ENCODE data around the gene GMPPA.

The GMPPA gene

GRCh38 chr2:219538504-219538951 lies 39.8 kb downstream of the GMPPA start:
- DNase-seq (ENCODE audit: low read depth): no peak
- no peak overlapping the region for H3K4me3 ChIP-seq (ENCODE audit: low read length)
- TF ChIP-seq CTCF (conservative IDR thresholded peaks at IDR 0.05; ENCODE audit: low read length): no peak

GRCh38 chr2:219538956-219539788 lies 40.5 kb downstream of the GMPPA start:
- H3K4me3 ChIP-seq (ENCODE audit: low read length): no peak overlapping the region
- DNase-seq (ENCODE audit: low read depth): no peak
- TF ChIP-seq CTCF (conservative IDR thresholded peaks at IDR 0.05; ENCODE audit: low read length): no peak

GRCh38 chr2:219539926-219540678 lies 41.4 kb downstream of the GMPPA start:
- no peak for DNase-seq (ENCODE audit: low read depth)
- TF ChIP-seq CTCF (conservative IDR thresholded peaks at IDR 0.05; ENCODE audit: low read length): no peak
- H3K4me3 ChIP-seq (ENCODE audit: low read length): no peak overlapping the region

- DNase-seq (ENCODE audit: low read depth): no peak
- no peak for TF ChIP-seq CTCF (conservative IDR thresholded peaks at IDR 0.05; ENCODE audit: low read length)
- H3K4me3 ChIP-seq (ENCODE audit: low read length): no peak overlapping the region
These were observed 42.3 kb downstream of the GMPPA start for GRCh38 chr2:219540784-219541504.

GRCh38 chr2:219541611-219542180 lies 43.0 kb downstream of the GMPPA start:
- peak overlapping the region; percentile 71 for H3K4me3 ChIP-seq (ENCODE audit: low read length)
- peak; percentile 37 for DNase-seq (ENCODE audit: low read depth)

More at GRCh38 chr2:219541611-219542180, 43.0 kb downstream of the GMPPA start:
- TF ChIP-seq CTCF (conservative IDR thresholded peaks at IDR 0.05; ENCODE audit: low read length): peak; percentile 69
